OCI-LY1 (cell line): Measurements from ENCODE around the gene SIK2.

ENCODE experiments used
- H2AFZ ChIP-seq: fragments of 200-600 bp; sonication (generic), shearing (Covaris generic); 2 replicates; pipeline ENCODE4 v1.6.0; 2014; ENCODE audit warnings: antibody characterized with exemption, mild to moderate bottlenecking, low read length
- H3F3A ChIP-seq: fragments of 200-600 bp; sonication (generic), shearing (Covaris generic); 2 replicates; pipeline ENCODE4 v1.6.0; 2014; ENCODE audit warnings: mild to moderate bottlenecking, antibody characterized with exemption, low read length, moderate library complexity; ENCODE audit not compliant: insufficient read depth
- H3K27ac ChIP-seq: fragments of 200-600 bp; sonication (generic); 2 replicates; pipeline ENCODE4 v1.5.1; 2014; ENCODE audit warnings: low read length, mixed run types, mild to moderate bottlenecking, low read depth; ENCODE audit not compliant: poor library complexity, severe bottlenecking
- H3K27me3 ChIP-seq: fragments of 200-600 bp; sonication (generic); 2 replicates; pipeline ENCODE4 v1.6.0; 2014; ENCODE audit warnings: antibody characterized with exemption, mild to moderate bottlenecking, low read length, moderate library complexity; ENCODE audit not compliant: insufficient read depth
- H3K36me3 ChIP-seq: fragments of 200-600 bp; sonication (generic); 2 replicates; pipeline ENCODE4 v1.6.1; 2014; ENCODE audit warnings: mild to moderate bottlenecking, antibody characterized with exemption, low read length, moderate library complexity, mixed read lengths; ENCODE audit not compliant: insufficient read depth
- H3K4me1 ChIP-seq: fragments of 200-600 bp; sonication (generic); 2 replicates; pipeline ENCODE4 v1.5.1; 2014; ENCODE audit warnings: mild to moderate bottlenecking, low read length, moderate library complexity; ENCODE audit not compliant: insufficient read depth, severe bottlenecking
- H3K4me2 ChIP-seq: fragments of 200-600 bp; sonication (generic), shearing (Covaris generic); 2 replicates; pipeline ENCODE4 v1.6.1; 2014; ENCODE audit warnings: low read length
- H3K4me3 ChIP-seq: fragments of 200-600 bp; sonication (generic); 2 replicates; pipeline ENCODE4 v1.5.1; 2014; ENCODE audit warnings: low read length, low read depth, mild to moderate bottlenecking, mixed read lengths; ENCODE audit not compliant: poor library complexity, severe bottlenecking
- H3K79me2 ChIP-seq: fragments of 200-600 bp; shearing (Covaris generic); 2 replicates; pipeline ENCODE4 v1.6.1; 2016; ENCODE audit warnings: mixed run types, low read length, mixed read lengths; ENCODE audit not compliant: insufficient read depth
- H3K9ac ChIP-seq: fragments of 200-600 bp; sonication (generic), shearing (Covaris generic); 2 replicates; pipeline ENCODE4 v1.6.1; 2014; ENCODE audit warnings: mild to moderate bottlenecking, low read length, mixed read lengths
- H3K9me2 ChIP-seq: fragments of 200-600 bp; sonication (generic), shearing (Covaris generic); 2 replicates; pipeline ENCODE4 v1.6.1; 2014; ENCODE audit warnings: low read depth, mild to moderate bottlenecking, low read length, mixed read lengths
- H3K9me3 ChIP-seq: fragments of 200-600 bp; shearing (Covaris generic); 2 replicates; pipeline ENCODE4 v1.6.1; 2014; ENCODE audit warnings: low read length, mixed read lengths
- H4K20me1 ChIP-seq: fragments of 200-600 bp; sonication (generic), shearing (Covaris generic); 2 replicates; pipeline ENCODE4 v1.6.0; 2016; ENCODE audit warnings: mild to moderate bottlenecking, low read length; ENCODE audit not compliant: insufficient read depth
- EZH2 ChIP-seq: fragments of 200-600 bp; sonication (generic), shearing (Covaris generic); IDR thresholded peaks from 2 replicates; pipeline ENCODE4 v1.8.0; 2017; ENCODE audit warnings: borderline replicate concordance, mixed run types, mild to moderate bottlenecking, antibody characterized with exemption, low read length, moderate library complexity, mixed read lengths
- TF ChIP-seq, protein P1 (sequence below): fragments of 200-600 bp; sonication (generic), shearing (Covaris generic); IDR thresholded peaks from 2 replicates; pipeline ENCODE4 v1.5.1; 2017; ENCODE audit warnings: mild to moderate bottlenecking, antibody characterized with exemption, low read length, moderate library complexity, mixed read lengths

The SIK2 gene

DNA sequence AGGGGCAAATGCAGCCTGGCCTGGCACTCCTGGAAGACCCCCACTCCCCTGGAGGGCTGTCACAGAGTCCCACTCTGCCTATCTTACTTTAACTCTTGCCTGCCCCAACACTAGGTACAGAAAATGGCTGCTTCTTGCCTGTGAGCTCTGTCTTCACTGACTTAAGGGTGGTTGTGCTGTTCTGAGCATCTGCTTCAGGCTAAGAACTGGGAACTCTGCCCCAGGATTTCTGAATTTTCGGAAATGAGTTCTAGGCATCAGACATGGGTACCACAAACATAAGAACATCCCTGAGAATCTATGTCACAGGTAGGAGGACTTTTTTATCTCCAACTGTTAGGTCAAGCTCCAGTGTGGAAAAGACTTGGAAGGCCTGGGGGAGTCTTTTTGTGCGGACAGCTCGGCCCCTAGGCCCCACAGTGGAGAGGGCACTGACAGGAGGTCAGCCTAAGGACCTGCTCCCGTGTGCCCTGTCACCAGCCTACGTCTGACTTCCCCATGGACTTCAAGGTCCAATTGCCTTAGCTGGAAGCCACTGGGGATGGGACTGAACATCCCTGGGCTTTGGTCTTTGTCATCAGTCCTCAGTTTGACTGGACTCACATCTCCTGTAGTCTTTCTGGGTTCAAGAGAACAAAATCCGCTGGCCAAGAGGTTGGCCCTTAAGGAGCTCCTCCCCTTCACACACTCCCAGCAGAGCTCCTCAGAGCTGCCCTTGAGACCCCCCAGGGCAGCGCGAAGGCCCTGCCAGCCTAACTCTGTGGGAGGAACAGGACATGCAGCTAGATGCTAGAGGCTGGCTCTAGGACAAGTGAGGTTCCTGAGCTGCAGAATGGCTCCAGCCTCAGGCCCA lies 132.1 kb downstream of the SIK2 start:
- H3K4me1 ChIP-seq: peaks cover 10% of the 10 kb centered on the region
- H3K9me3 ChIP-seq: no peaks in the 10 kb centered on the region
- H3K36me3 ChIP-seq: peaks cover 28% of the 10 kb centered on the region; the same call in 1 of the 2 replicates
- TF ChIP-seq, protein P1, sequence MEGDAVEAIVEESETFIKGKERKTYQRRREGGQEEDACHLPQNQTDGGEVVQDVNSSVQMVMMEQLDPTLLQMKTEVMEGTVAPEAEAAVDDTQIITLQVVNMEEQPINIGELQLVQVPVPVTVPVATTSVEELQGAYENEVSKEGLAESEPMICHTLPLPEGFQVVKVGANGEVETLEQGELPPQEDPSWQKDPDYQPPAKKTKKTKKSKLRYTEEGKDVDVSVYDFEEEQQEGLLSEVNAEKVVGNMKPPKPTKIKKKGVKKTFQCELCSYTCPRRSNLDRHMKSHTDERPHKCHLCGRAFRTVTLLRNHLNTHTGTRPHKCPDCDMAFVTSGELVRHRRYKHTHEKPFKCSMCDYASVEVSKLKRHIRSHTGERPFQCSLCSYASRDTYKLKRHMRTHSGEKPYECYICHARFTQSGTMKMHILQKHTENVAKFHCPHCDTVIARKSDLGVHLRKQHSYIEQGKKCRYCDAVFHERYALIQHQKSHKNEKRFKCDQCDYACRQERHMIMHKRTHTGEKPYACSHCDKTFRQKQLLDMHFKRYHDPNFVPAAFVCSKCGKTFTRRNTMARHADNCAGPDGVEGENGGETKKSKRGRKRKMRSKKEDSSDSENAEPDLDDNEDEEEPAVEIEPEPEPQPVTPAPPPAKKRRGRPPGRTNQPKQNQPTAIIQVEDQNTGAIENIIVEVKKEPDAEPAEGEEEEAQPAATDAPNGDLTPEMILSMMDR: no peak
- no peak for TF ChIP-seq EZH2
- no peaks in the 10 kb centered on the region for H3K9me2 ChIP-seq
- no peaks in the 10 kb centered on the region for H3K79me2 ChIP-seq
- no peaks in the 10 kb centered on the region for H3K27me3 ChIP-seq
- H3K9ac ChIP-seq: no peak overlapping the region
- H4K20me1 ChIP-seq: no peaks in the 10 kb centered on the region
- H3K4me3 ChIP-seq: no peak overlapping the region
- H3K27ac ChIP-seq: no peak overlapping the region
- no peaks in the 10 kb centered on the region for H3F3A ChIP-seq
- no peak overlapping the region for H2AFZ ChIP-seq
- H3K4me2 ChIP-seq: no peak overlapping the region

DNA sequence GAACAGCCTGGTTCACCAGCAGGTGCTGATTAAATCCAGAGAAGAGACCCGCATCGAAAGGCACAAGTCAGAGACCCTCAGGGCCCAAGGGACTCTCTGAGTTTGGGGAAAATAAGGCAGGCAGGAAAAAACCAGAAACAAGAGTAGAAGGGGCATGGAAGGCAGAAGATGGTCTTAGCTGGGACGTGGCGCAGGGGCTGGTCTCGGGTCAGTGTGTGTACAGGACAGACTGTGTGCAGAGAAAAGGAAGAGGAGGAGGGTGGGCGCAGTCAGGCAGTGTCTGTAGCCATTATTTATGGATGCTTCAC lies 132.7 kb downstream of the SIK2 start:
- H3K9ac ChIP-seq: no peak overlapping the region
- H3K27ac ChIP-seq: no peak overlapping the region
- peaks cover 10% of the 10 kb centered on the region for H3K4me1 ChIP-seq
- no peak overlapping the region for H2AFZ ChIP-seq
- H3K36me3 ChIP-seq: peaks cover 31% of the 10 kb centered on the region; the same call in 1 of the 2 replicates
- H3F3A ChIP-seq: no peaks in the 10 kb centered on the region
- H4K20me1 ChIP-seq: no peaks in the 10 kb centered on the region
- TF ChIP-seq EZH2: no peak
- TF ChIP-seq, protein P1: no peak
- H3K9me2 ChIP-seq: no peaks in the 10 kb centered on the region
- no peak overlapping the region for H3K4me2 ChIP-seq
- H3K4me3 ChIP-seq: no peak overlapping the region
- H3K27me3 ChIP-seq: no peaks in the 10 kb centered on the region
- H3K79me2 ChIP-seq: no peaks in the 10 kb centered on the region
- H3K9me3 ChIP-seq: no peaks in the 10 kb centered on the region

DNA sequence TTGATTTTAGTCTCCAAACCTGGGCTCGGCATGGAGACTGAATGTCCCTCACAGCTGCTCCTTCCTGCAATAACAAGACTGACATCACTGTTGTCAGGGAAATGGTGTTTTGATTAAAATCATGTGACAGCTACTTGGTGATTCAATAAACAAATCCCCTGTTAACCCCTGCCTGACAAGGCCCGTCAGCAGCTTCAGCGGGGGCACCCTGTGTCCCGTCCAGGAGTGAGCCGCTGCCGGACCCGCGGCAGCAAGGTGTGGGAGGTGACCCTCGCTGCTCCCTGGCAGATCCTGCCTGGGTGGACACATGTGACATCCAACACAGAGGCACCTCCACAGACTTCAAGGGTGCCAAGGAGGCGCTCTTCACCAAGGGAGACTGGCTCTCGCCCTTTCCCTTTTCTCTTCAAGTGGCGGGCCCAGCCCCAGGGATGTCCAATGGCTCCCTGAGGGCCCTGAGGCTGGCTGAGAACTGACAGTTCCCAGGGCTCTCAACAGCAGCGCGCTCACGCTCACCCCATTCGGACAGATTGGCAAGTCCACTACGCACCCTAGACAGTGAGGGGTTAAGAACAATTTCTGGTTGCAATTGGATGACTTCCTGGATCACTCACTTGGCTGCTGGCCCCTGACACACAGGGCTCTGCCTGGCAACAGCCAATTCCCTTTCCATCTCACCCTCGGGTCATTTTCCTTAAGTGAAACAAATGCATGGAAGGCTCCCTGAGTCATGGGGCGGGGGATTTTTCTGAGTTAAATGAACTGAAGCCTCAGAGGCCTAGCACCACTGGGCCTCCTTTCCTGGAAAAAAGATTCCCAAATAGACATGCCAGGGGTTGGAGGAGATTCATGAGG lies 133.2 kb downstream of the SIK2 start:
- Histone ChIP-seq H3K9ac (no peak overlapping the region), H3K9me3 (no peaks in the 10 kb centered on the region), H3K79me2 (no peaks in the 10 kb centered on the region), H3F3A (no peaks in the 10 kb centered on the region), H3K4me2 (no peak overlapping the region), H2AFZ (no peak overlapping the region), H4K20me1 (no peaks in the 10 kb centered on the region), H3K27me3 (no peaks in the 10 kb centered on the region), H3K9me2 (no peaks in the 10 kb centered on the region), H3K27ac (no peak overlapping the region), H3K4me1 (peaks cover 10% of the 10 kb centered on the region), H3K36me3 (peaks cover 37% of the 10 kb centered on the region; the same call in 1 of the 2 replicates), H3K4me3 (no peak overlapping the region)
- TF ChIP-seq, protein P1: no peak
- TF ChIP-seq EZH2: no peak
